NB4 (cell line): ENCODE data around the gene COPS6.

Experiments
- CTCF ChIP-seq: IDR thresholded peaks from one replicate; pipeline ENCODE4 v1.5.1; 2012; ENCODE audit warnings: low read depth, low read length
- MAX ChIP-seq: IDR thresholded peaks from 2 replicates; pipeline ENCODE4 v1.6.1; 2011; ENCODE audit warnings: low read depth, low read length
- MYC ChIP-seq: IDR thresholded peaks from 2 replicates; pipeline ENCODE4 v1.6.1; 2011; ENCODE audit warnings: low read depth, low read length

- TF ChIP-seq CTCF, result no peak
- no peak for TF ChIP-seq MYC
- no peak for TF ChIP-seq MAX
These were observed 21.8 kb upstream of the COPS6 start for GRCh38 chr7:100066953-100067352.
